HG03439 (cell line): Measurements from ENCODE around the gene PEF1.

Experiments used
- ATAC-seq: cut with Tn5 transposase; IDR thresholded peaks from one replicate; pipeline ENCODE4 v1.9.1; 2021; ENCODE audit warnings: mild to moderate bottlenecking, moderate library complexity; ENCODE audit not compliant: unreplicated experiment

PEF1 gene

DNA sequence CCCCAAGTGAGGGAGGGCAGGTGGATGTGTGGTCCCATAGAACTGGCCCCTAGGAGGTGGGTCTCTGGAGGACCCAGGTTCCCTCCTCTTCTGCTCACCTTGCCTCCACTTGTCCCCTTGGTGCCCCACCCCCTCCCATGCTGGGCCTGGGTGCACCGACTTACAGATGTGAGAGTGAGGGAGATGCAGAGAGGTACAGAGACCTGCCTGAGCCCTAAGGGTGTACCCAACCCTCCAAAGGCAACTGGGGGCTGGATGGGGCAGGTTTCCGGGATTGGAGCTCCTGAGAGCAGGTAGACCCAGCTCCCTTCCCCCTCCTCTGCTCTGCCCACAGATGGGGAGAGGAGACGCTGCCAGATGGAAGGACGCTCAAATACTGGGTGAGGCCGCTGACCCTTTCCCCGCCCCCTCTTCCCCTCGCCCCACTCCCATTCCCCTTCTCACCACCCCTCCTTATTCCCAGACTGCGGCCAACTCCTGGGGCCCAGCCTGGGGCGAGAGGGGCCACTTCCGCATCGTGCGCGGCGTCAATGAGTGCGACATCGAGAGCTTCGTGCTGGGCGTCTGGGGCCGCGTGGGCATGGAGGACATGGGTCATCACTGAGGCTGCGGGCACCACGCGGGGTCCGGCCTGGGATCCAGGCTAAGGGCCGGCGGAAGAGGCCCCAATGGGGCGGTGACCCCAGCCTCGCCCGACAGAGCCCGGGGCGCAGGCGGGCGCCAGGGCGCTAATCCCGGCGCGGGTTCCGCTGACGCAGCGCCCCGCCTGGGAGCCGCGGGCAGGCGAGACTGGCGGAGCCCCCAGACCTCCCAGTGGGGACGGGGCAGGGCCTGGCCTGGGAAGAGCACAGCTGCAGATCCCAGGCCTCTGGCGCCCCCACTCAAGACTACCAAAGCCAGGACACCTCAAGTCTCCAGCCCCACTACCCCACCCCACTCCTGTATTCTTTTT is 58.0 kb downstream of the PEF1 start:
- no peak for ATAC-seq

DNA sequence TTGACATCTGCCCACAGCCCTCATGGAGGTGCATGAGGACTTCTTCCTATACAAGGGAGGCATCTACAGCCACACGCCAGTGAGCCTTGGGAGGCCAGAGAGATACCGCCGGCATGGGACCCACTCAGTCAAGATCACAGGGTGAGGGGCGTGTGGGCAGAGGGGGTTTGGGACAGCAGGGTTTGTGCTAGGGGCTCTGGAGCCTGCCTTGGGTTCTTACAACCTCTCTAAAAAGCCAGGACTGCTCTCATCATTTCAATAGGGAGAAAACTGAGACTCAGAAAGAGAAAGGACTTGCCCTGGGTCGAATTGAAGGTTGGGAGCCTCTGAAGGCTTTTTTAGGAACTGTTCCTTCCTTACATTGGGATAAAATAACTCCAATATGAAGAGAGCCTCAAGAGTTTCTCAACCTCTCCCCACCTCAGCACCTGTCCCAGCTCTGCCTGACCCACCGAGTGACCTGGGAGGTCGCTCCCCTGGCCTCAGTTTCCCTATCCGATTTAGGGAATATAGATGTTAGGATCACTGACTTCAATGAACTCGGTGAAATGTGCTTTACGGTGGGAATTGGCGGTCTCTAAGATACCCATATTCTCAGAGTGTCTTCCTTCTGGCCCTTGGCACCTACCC is 58.8 kb downstream of the PEF1 start:
- ATAC-seq: no peak

GRCh38 chr1:31584869-31585735 is 59.6 kb downstream of the PEF1 start:
- ATAC-seq: no peak

DNA sequence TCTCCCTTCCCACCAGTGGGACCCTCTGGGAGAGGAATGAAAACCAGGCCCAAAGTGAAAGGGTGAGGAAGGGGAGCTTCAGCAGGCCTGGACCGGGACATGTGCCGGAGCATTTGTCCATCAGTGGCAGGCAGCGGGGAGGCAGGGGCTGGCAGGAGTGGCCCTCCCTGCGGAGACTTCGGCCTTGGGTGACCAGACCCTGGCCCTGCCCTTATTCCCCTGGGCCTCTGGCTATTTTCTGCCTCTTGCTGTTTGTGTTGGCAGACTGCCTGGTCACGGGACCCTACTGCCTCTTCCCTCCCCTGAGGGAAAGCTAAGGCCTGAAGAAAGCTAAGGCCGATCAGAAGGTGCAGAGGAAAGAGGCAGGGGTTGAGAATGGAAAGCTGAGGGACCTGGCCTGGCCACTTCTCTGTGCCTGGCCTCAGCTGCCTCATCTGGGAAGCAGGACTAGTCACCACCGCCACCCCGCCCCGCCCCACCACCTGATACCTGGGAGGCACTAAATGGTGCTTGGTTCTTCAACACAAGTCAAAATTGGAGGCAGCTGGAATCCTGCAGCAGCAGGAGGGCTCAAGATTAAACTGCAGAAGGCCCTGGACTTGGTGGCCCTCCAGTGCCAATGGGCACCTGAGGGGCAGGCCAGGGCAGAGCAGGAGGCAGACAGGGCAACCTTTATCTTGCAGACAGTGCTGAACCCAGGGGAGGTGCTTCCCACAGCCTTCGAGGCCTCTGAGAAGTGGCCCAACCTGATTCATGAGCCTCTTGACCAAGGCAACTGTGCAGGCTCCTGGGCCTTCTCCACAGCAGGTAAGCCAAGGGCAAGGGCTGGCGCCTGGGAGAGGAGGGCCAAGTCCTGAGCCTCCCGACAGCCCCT is 60.4 kb downstream of the PEF1 start:
- ATAC-seq: no peak

DNA sequence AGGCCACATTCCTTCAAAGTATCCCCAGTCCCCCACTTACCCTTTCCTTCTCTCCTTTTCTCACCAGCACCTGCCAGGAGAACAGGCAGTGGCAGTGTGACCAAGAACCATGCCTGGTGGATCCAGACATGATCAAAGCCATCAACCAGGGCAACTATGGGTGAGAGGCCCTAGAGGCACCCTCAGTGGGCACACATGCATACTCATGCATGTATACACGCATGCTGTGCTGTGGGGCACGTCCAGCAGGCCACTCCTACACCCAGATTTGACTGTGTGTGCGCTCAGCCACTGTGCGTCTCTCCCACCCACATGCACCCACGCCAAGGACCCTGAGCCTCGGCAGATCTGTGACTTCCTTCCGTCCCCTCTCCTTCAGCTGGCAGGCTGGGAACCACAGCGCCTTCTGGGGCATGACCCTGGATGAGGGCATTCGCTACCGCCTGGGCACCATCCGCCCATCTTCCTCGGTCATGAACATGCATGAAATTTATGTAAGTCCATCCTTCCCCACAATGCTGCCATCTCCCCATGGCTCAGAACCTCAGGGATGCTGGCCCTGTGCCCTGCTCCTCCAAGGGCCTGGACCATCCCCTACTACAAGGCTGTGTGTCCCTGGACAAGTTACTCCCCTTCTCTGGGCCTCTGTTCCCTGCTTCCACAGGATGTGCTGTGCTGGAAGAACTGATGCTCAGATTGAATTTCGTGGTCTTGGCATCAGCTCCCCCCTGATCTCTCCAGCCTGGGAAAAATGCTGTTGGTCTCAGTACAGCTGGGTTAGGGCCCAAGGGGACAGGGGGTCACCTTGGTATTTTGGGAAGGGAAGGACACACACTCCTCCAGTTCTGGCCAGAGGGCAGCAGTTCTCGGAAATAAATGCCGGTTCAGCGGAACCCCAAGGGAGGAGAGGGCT is 61.3 kb downstream of the PEF1 start:
- ATAC-seq: no peak

- ATAC-seq: no peak
Measured at GRCh38 chr1:31581821-31582810, 62.6 kb downstream of the PEF1 start.

DNA sequence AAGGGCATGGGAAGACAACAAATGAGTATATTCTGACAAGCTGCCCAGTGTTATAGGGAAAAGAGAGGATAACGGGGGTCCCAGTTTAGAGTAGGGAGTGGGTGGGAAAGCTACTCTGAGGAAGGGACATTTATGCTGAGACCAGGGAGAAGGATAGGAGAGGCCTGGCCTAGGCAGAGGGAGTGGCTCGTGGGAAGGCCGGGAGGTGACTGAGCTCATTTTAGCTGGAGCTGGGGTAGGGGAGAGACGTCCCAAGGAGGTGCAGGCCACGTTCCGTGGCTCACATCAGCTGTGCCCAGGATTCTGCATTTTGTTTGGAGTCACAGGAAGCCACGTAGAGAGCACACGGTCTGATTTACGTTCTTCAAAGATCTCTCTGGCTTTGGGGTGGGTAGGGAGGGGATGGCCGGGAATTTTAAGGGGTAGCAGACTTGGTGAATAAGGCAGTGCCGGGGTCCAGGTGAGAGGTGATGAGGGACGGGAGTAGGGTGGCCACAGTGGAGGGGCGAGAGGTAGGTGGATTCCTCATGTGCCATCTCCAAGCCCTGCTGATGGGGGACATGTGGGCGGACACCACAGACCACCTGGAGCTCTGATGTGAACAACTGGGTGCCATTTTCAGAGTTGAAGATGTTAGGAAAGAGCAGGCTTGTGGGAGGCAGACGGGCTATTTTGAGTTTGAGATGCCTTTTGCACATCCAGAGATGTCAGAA is 63.6 kb downstream of the PEF1 start:
- ATAC-seq: no peak

GRCh38 chr1:31580513-31580870 is 64.2 kb downstream of the PEF1 start:
- ATAC-seq: no peak
